HEK293 (cell line): Measurements from ENCODE around the gene OPCML.
A peak's percentile ranks its signal among the peaks of the same experiment; 100 is the strongest.

Experiments
- CTCF ChIA-PET: fragments of 350-600 bp; formaldehyde crosslinking; extraction: SDS; loops from one replicate; lab custom pipeline; 2021; ENCODE audit warnings: antibody characterized with exemption; lab: Yijun Ruan, JAX
- POLR2A ChIA-PET: fragments of 300-600 bp; formaldehyde crosslinking; extraction: SDS; loops from one replicate; lab custom pipeline; 2020; ENCODE audit warnings: antibody characterized with exemption, inconsistent platforms; lab: Yijun Ruan, JAX
- H3K27ac ChIP-seq: fragments of 200-500 bp; sonication (Bioruptor generic); 2 replicates; pipeline ENCODE4 v1.5.1; 2014; ENCODE audit warnings: low read depth, low read length, control low read depth, inconsistent platforms; ENCODE audit errors: extremely low read depth
- H3K36me3 ChIP-seq, 2 experiments: fragments of 200-500 bp in 1 of 2; sonication (Bioruptor generic) in 1 of 2; 1 replicate in 1 of 2; 2 replicates in 1 of 2; pipeline ENCODE4 v1.5.1; 2014 to 2017; ENCODE audit warnings: inconsistent platforms in 2 of 2, low read length in 2 of 2; ENCODE audit not compliant: control insufficient read depth in 2 of 2, insufficient read depth in 1 of 2
- H3K4me1 ChIP-seq: fragments of 200-500 bp; sonication (Bioruptor generic); 2 replicates; pipeline ENCODE4 v1.5.1; 2014; ENCODE audit warnings: mild to moderate bottlenecking, low read length, inconsistent platforms; ENCODE audit not compliant: control insufficient read depth, insufficient read depth
- H3K4me3 ChIP-seq: 2 replicates; pipeline ENCODE4 v1.5.1; 2011; ENCODE audit warnings: low read depth, mild to moderate bottlenecking, control low read depth, low read length, moderate library complexity
- H3K9me3 ChIP-seq: fragments of 200-500 bp; sonication (Bioruptor generic); 2 replicates; pipeline ENCODE4 v1.5.1; 2014; ENCODE audit warnings: low read depth, low read length, inconsistent platforms; ENCODE audit not compliant: control insufficient read depth, insufficient read depth
- BCL11B ChIP-seq: fragments of 450-650 bp; formaldehyde crosslinking; IDR thresholded peaks from 2 replicates; pipeline ENCODE4 v1.5.1; 2016; ENCODE audit warnings: low read depth, missing biosample characterization, missing genetic modification characterization
- EGR2 ChIP-seq: fragments of 450-650 bp; formaldehyde crosslinking; IDR thresholded peaks from 2 replicates; pipeline ENCODE4 v1.5.1; 2016; ENCODE audit warnings: low read depth, missing biosample characterization, missing genetic modification characterization
- GFI1B ChIP-seq: fragments of 450-650 bp; formaldehyde crosslinking; IDR thresholded peaks from 2 replicates; pipeline ENCODE4 v1.5.1; 2016; ENCODE audit warnings: missing biosample characterization, missing genetic modification characterization
- PRDM10 ChIP-seq: fragments of 450-650 bp; formaldehyde crosslinking; IDR thresholded peaks from 2 replicates; pipeline ENCODE4 v1.5.1; 2016; ENCODE audit warnings: missing biosample characterization, missing genetic modification characterization
- SP7 ChIP-seq: fragments of 450-650 bp; formaldehyde crosslinking; IDR thresholded peaks from 2 replicates; pipeline ENCODE4 v1.5.1; 2016; ENCODE audit warnings: missing biosample characterization, missing genetic modification characterization
- ZBTB1 ChIP-seq: fragments of 450-650 bp; formaldehyde crosslinking; IDR thresholded peaks from 2 replicates; pipeline ENCODE4 v1.5.1; 2016; ENCODE audit warnings: missing biosample characterization, missing genetic modification characterization
- ZBTB8A ChIP-seq: fragments of 450-650 bp; formaldehyde crosslinking; IDR thresholded peaks from 2 replicates; pipeline ENCODE4 v1.5.1; 2016; ENCODE audit warnings: missing biosample characterization, missing genetic modification characterization
- ZFHX2 ChIP-seq: fragments of 450-650 bp; formaldehyde crosslinking; conservative IDR thresholded peaks from 2 replicates; pipeline ENCODE4 v1.5.1; 2016; ENCODE audit warnings: missing biosample characterization, missing genetic modification characterization
- ZFP37 ChIP-seq: fragments of 450-650 bp; formaldehyde crosslinking; IDR thresholded peaks from 2 replicates; pipeline ENCODE4 v1.5.1; 2016; ENCODE audit warnings: missing biosample characterization, missing genetic modification characterization
- ZNF175 ChIP-seq: fragments of 450-650 bp; formaldehyde crosslinking; IDR thresholded peaks from 2 replicates; pipeline ENCODE4 v1.5.1; 2016; ENCODE audit warnings: missing biosample characterization, missing genetic modification characterization
- ZNF2 ChIP-seq: fragments of 450-650 bp; formaldehyde crosslinking; IDR thresholded peaks from 2 replicates; pipeline ENCODE4 v1.5.1; 2016; ENCODE audit warnings: missing biosample characterization, missing genetic modification characterization
- ZNF341 ChIP-seq: fragments of 450-650 bp; formaldehyde crosslinking; IDR thresholded peaks from 2 replicates; pipeline ENCODE4; 2016; ENCODE audit warnings: low read depth, missing biosample characterization, missing genetic modification characterization
- ZNF354C ChIP-seq: fragments of 450-650 bp; formaldehyde crosslinking; IDR thresholded peaks from 2 replicates; pipeline ENCODE4 v1.5.1; 2016; ENCODE audit warnings: missing biosample characterization, missing genetic modification characterization, low read depth, borderline replicate concordance
- ZNF426 ChIP-seq: fragments of 450-650 bp; formaldehyde crosslinking; IDR thresholded peaks from 2 replicates; pipeline ENCODE4 v1.5.1; 2017; ENCODE audit warnings: missing biosample characterization, missing genetic modification characterization, mild to moderate bottlenecking, inconsistent platforms, moderate library complexity
- ZNF449 ChIP-seq: fragments of 450-650 bp; formaldehyde crosslinking; IDR thresholded peaks from 2 replicates; pipeline ENCODE4 v1.5.1; 2017; ENCODE audit warnings: missing biosample characterization, mild to moderate bottlenecking, missing genetic modification characterization, moderate library complexity
- ZNF510 ChIP-seq: fragments of 450-650 bp; formaldehyde crosslinking; IDR thresholded peaks from 2 replicates; pipeline ENCODE4 v1.5.1; 2018; ENCODE audit warnings: mild to moderate bottlenecking, missing genetic modification characterization, missing biosample characterization; ENCODE audit not compliant: insufficient replicate concordance
- ZNF521 ChIP-seq: fragments of 450-650 bp; formaldehyde crosslinking; IDR thresholded peaks from 2 replicates; pipeline ENCODE4 v1.5.1; 2017; ENCODE audit warnings: missing biosample characterization, mild to moderate bottlenecking, missing genetic modification characterization
- ZNF544 ChIP-seq: fragments of 450-650 bp; formaldehyde crosslinking; IDR thresholded peaks from 2 replicates; pipeline ENCODE4 v1.5.0; 2017; ENCODE audit warnings: missing biosample characterization, missing genetic modification characterization
- ZNF580 ChIP-seq: fragments of 450-650 bp; formaldehyde crosslinking; IDR thresholded peaks from 2 replicates; pipeline ENCODE4 v1.5.1; 2016; ENCODE audit warnings: missing biosample characterization, missing genetic modification characterization
- ZNF600 ChIP-seq: fragments of 450-650 bp; formaldehyde crosslinking; IDR thresholded peaks from 2 replicates; pipeline ENCODE4 v1.5.1; 2016; ENCODE audit warnings: missing biosample characterization, missing genetic modification characterization
- ZNF626 ChIP-seq: fragments of 450-650 bp; sonication (Bioruptor Pico); formaldehyde crosslinking; IDR thresholded peaks from 2 replicates; pipeline ENCODE4 v1.5.1; 2018; ENCODE audit warnings: missing biosample characterization, missing genetic modification characterization, inconsistent platforms
- ZNF629 ChIP-seq: fragments of 450-650 bp; formaldehyde crosslinking; IDR thresholded peaks from 2 replicates; pipeline ENCODE4 v1.5.1; 2017; ENCODE audit warnings: missing biosample characterization, missing genetic modification characterization
- ZNF664 ChIP-seq: fragments of 450-650 bp; formaldehyde crosslinking; IDR thresholded peaks from 2 replicates; pipeline ENCODE4 v1.5.1; 2016; ENCODE audit warnings: missing biosample characterization, missing genetic modification characterization
- ZNF768 ChIP-seq: fragments of 450-650 bp; formaldehyde crosslinking; IDR thresholded peaks from 2 replicates; pipeline ENCODE4 v1.5.1; 2018; ENCODE audit warnings: missing biosample characterization, mild to moderate bottlenecking, missing genetic modification characterization
- ZNF830 ChIP-seq: fragments of 450-650 bp; IDR thresholded peaks from 2 replicates; pipeline ENCODE4 v1.5.0; 2018; ENCODE audit warnings: missing biosample characterization, missing genetic modification characterization, low read depth, mild to moderate bottlenecking, moderate library complexity

The OPCML gene

GRCh38 chr11:133503776-133504175 lies 28.5 kb downstream of the OPCML start (continued):
- no peak for TF ChIP-seq ZNF629 (tag by site-specific recombination)

GRCh38 chr11:133503236-133503635 lies 29.1 kb downstream of the OPCML start:
- ChIA-PET CTCF (no interaction called here), POLR2A (interaction anchor here (0.5 kb wide), 1 partner anchor 70 kb away, joined by 3 read pairs; no protein-coding TSS in a partner anchor)
- TF ChIP-seq BCL11B (tag by site-specific recombination) (no peak), ZNF175 (tag by site-specific recombination) (no peak), ZNF426 (tag by site-specific recombination) (no peak), SP7 (no peak), ZNF830 (tag by site-specific recombination) (no peak), ZBTB8A (tag by site-specific recombination) (no peak), ZNF2 (no peak), ZNF664 (tag by site-specific recombination) (no peak)
- no peaks in the 10 kb centered on the region for H3K36me3 ChIP-seq
- H3K4me3 ChIP-seq, result no peak overlapping the region
- no peaks in the 10 kb centered on the region for H3K9me3 ChIP-seq
- no peaks in the 10 kb centered on the region for H3K4me1 ChIP-seq
- no peak overlapping the region for H3K27ac ChIP-seq

GRCh38 chr11:133501643-133502539 lies 30.4 kb downstream of the OPCML start:
- Histone ChIP-seq H3K9me3 (no peaks in the 10 kb centered on the region), H3K36me3 (no peaks in the 10 kb centered on the region), H3K27ac (no peak overlapping the region), H3K4me1 (no peaks in the 10 kb centered on the region), H3K4me3 (no peak overlapping the region)
- POLR2A ChIA-PET, result no interaction called here
- TF ChIP-seq PRDM10 (tag by site-specific recombination) (no peak), ZFHX2 (peak; percentile 29; the same call in 1 of the 2 replicates), EGR2 (tag by site-specific recombination) (0 out of 2 replicates have a peak, but pooled peaks have one; percentile 34)
- CTCF ChIA-PET, result interaction anchor here (1.0 kb wide), 1 partner anchor 416 kb away, joined by 3 read pairs; no protein-coding TSS in a partner anchor

- H3K36me3 ChIP-seq, result no peaks in the 10 kb centered on the region
- H3K4me1 ChIP-seq, result no peaks in the 10 kb centered on the region
- CTCF ChIA-PET, result no interaction called here
- POLR2A ChIA-PET, result no interaction called here
- no peak overlapping the region for H3K4me3 ChIP-seq
- no peaks in the 10 kb centered on the region for H3K9me3 ChIP-seq
- H3K27ac ChIP-seq, result no peak overlapping the region
- TF ChIP-seq SP7 (no peak), ZNF626 (tag by site-specific recombination) (no peak), ZNF521 (tag by site-specific recombination) (no peak), GFI1B (tag by site-specific recombination) (no peak), ZNF768 (no peak), ZNF449 (tag by site-specific recombination) (no peak), ZNF341 (tag by site-specific recombination) (no peak), ZNF354C (tag by site-specific recombination) (no peak), ZBTB1 (no peak), ZNF580 (tag by site-specific recombination) (no peak), ZNF600 (tag by site-specific recombination) (no peak), ZNF510 (no peak), ZNF544 (tag by site-specific recombination) (no peak), ZFP37 (tag by site-specific recombination) (no peak)
Observed at GRCh38 chr11:133500936-133501335, 31.4 kb downstream of the OPCML start.
